ENCODE measurements around the gene SH3BP5L.

SH3BP5L gene

GRCh38 chr1:248818505-248819374 lies 7.0 kb downstream of the SH3BP5L start:
- H4K5ac ChIP-seq (ENCODE audit: low read length) = no peak overlapping the region
- H3K4me3 ChIP-seq (ENCODE audit: low read length) = no peak overlapping the region
- H3K23ac ChIP-seq (ENCODE audit: low read length) = no peak overlapping the region
- H2BK120ac ChIP-seq (ENCODE audit: low read depth, low read length) = no peak overlapping the region
- H2BK5ac ChIP-seq (ENCODE audit: low read length) = no peak overlapping the region
- peaks cover 7% of the 10 kb centered on the region for H3K36me3 ChIP-seq (ENCODE audit: control insufficient read depth, insufficient read depth, low read length)
- no peak overlapping the region for H2AK5ac ChIP-seq (ENCODE audit: low read length)
- H2BK15ac ChIP-seq (replicated peaks; ENCODE audit: low read depth) = no peak overlapping the region
- no peak overlapping the region for H3K4me2 ChIP-seq (ENCODE audit: low read length)
- H3K79me2 ChIP-seq (ENCODE audit: control insufficient read depth, insufficient read depth, low read length) = peaks cover 21% of the 10 kb centered on the region
- no CpG with 5 or more reads among the region's 5 CpGs for WGBS (ENCODE audit: extremely low coverage, insufficient coverage, low lambda C conversion rate)
- no peak overlapping the region for H3K56ac ChIP-seq (ENCODE audit: low read length)
- no peak overlapping the region for H3K18ac ChIP-seq (ENCODE audit: low read length)
- no peaks in the 10 kb centered on the region for H3K27me3 ChIP-seq (ENCODE audit: insufficient read depth, low read length, poor library complexity)
- no peak overlapping the region for H4K8ac ChIP-seq (ENCODE audit: low read depth, low read length)
- H3K9ac ChIP-seq (ENCODE audit: low read length) = no peak overlapping the region
- no peaks in the 10 kb centered on the region for H3K4me1 ChIP-seq (ENCODE audit: control insufficient read depth, low read depth, low read length)
- H3K27ac ChIP-seq (ENCODE audit: low read depth, low read length) = no peak overlapping the region
- H3K4ac ChIP-seq (ENCODE audit: low read depth, low read length) = no peak overlapping the region
- no peak for DNase-seq
- H3K79me1 ChIP-seq (ENCODE audit: low read length) = peaks cover 28% of the 10 kb centered on the region

GRCh38 chr1:248817065-248817464 lies 8.7 kb downstream of the SH3BP5L start:
- Histone ChIP-seq H3K56ac (ENCODE audit: low read length) (no peak overlapping the region), H4K5ac (ENCODE audit: low read length) (no peak overlapping the region), H2BK15ac (replicated peaks; ENCODE audit: low read depth) (no peak overlapping the region), H4K8ac (ENCODE audit: low read depth, low read length) (no peak overlapping the region), H2BK120ac (ENCODE audit: low read depth, low read length) (no peak overlapping the region), H3K4ac (ENCODE audit: low read depth, low read length) (no peak overlapping the region), H2BK5ac (ENCODE audit: low read length) (no peak overlapping the region), H3K79me2 (ENCODE audit: control insufficient read depth, insufficient read depth, low read length) (peaks cover 11% of the 10 kb centered on the region), H2AK5ac (ENCODE audit: low read length) (no peak overlapping the region), H3K36me3 (ENCODE audit: control insufficient read depth, insufficient read depth, low read length) (peaks cover 11% of the 10 kb centered on the region), H3K9ac (ENCODE audit: low read length) (no peak overlapping the region), H3K4me2 (ENCODE audit: low read length) (no peak overlapping the region), H3K4me1 (ENCODE audit: control insufficient read depth, low read depth, low read length) (no peaks in the 10 kb centered on the region), H3K4me3 (ENCODE audit: low read length) (no peak overlapping the region), H3K18ac (ENCODE audit: low read length) (no peak overlapping the region), H3K27me3 (ENCODE audit: insufficient read depth, low read length, poor library complexity) (no peaks in the 10 kb centered on the region), H3K23ac (ENCODE audit: low read length) (no peak overlapping the region), H3K27ac (ENCODE audit: low read depth, low read length) (no peak overlapping the region), H3K79me1 (ENCODE audit: low read length) (peaks cover 18% of the 10 kb centered on the region)
- DNase-seq = no peak
- WGBS (ENCODE audit: extremely low coverage, insufficient coverage, low lambda C conversion rate) = no CpG with 5 or more reads among the region's 6 CpGs

- no peaks in the 10 kb centered on the region for H3K27me3 ChIP-seq (ENCODE audit: insufficient read depth, low read length, poor library complexity)
- peaks cover 6% of the 10 kb centered on the region for H3K79me2 ChIP-seq (ENCODE audit: control insufficient read depth, insufficient read depth, low read length)
- H3K4ac ChIP-seq (ENCODE audit: low read depth, low read length) = no peak overlapping the region
- no peaks in the 10 kb centered on the region for H3K4me1 ChIP-seq (ENCODE audit: control insufficient read depth, low read depth, low read length)
- no peak overlapping the region for H3K4me3 ChIP-seq (ENCODE audit: low read length)
- no peak overlapping the region for H3K23ac ChIP-seq (ENCODE audit: low read length)
- no peak overlapping the region for H3K56ac ChIP-seq (ENCODE audit: low read length)
- H3K4me2 ChIP-seq (ENCODE audit: low read length) = no peak overlapping the region
- H3K79me1 ChIP-seq (ENCODE audit: low read length) = peaks cover 12% of the 10 kb centered on the region
- DNase-seq = no peak
- no peak overlapping the region for H3K27ac ChIP-seq (ENCODE audit: low read depth, low read length)
- no peak overlapping the region for H2BK5ac ChIP-seq (ENCODE audit: low read length)
- no peak overlapping the region for H3K18ac ChIP-seq (ENCODE audit: low read length)
- H2BK120ac ChIP-seq (ENCODE audit: low read depth, low read length) = no peak overlapping the region
- H2BK15ac ChIP-seq (replicated peaks; ENCODE audit: low read depth) = no peak overlapping the region
- no peak overlapping the region for H4K8ac ChIP-seq (ENCODE audit: low read depth, low read length)
- H3K36me3 ChIP-seq (ENCODE audit: control insufficient read depth, insufficient read depth, low read length) = peaks cover 11% of the 10 kb centered on the region
- no CpG with 5 or more reads among the region's 13 CpGs for WGBS (ENCODE audit: extremely low coverage, insufficient coverage, low lambda C conversion rate)
- no peak overlapping the region for H4K5ac ChIP-seq (ENCODE audit: low read length)
- H2AK5ac ChIP-seq (ENCODE audit: low read length) = no peak overlapping the region
- no peak overlapping the region for H3K9ac ChIP-seq (ENCODE audit: low read length)
Observed at GRCh38 chr1:248816042-248816851, 9.5 kb downstream of the SH3BP5L start.

- H3K4me1 ChIP-seq (ENCODE audit: control insufficient read depth, low read depth, low read length) = no peaks in the 10 kb centered on the region
- H3K23ac ChIP-seq (ENCODE audit: low read length) = no peak overlapping the region
- H2BK120ac ChIP-seq (ENCODE audit: low read depth, low read length) = no peak overlapping the region
- H3K18ac ChIP-seq (ENCODE audit: low read length) = no peak overlapping the region
- H3K9ac ChIP-seq (ENCODE audit: low read length) = no peak overlapping the region
- H3K4ac ChIP-seq (ENCODE audit: low read depth, low read length) = no peak overlapping the region
- H2BK15ac ChIP-seq (replicated peaks; ENCODE audit: low read depth) = no peak overlapping the region
- no peak overlapping the region for H4K5ac ChIP-seq (ENCODE audit: low read length)
- peaks cover 6% of the 10 kb centered on the region for H3K79me2 ChIP-seq (ENCODE audit: control insufficient read depth, insufficient read depth, low read length)
- no peak overlapping the region for H4K8ac ChIP-seq (ENCODE audit: low read depth, low read length)
- no peak overlapping the region for H2BK5ac ChIP-seq (ENCODE audit: low read length)
- peaks cover 12% of the 10 kb centered on the region for H3K79me1 ChIP-seq (ENCODE audit: low read length)
- H3K36me3 ChIP-seq (ENCODE audit: control insufficient read depth, insufficient read depth, low read length) = peaks cover 14% of the 10 kb centered on the region
- no peak overlapping the region for H3K4me2 ChIP-seq (ENCODE audit: low read length)
- no peak overlapping the region for H3K56ac ChIP-seq (ENCODE audit: low read length)
- no peaks in the 10 kb centered on the region for H3K27me3 ChIP-seq (ENCODE audit: insufficient read depth, low read length, poor library complexity)
- H3K4me3 ChIP-seq (ENCODE audit: low read length) = no peak overlapping the region
- DNase-seq = no peak
- no peak overlapping the region for H2AK5ac ChIP-seq (ENCODE audit: low read length)
- no peak overlapping the region for H3K27ac ChIP-seq (ENCODE audit: low read depth, low read length)
- no CpG with 5 or more reads among the region's 10 CpGs for WGBS (ENCODE audit: extremely low coverage, insufficient coverage, low lambda C conversion rate)
Observed at GRCh38 chr1:248815407-248816034, 10.2 kb downstream of the SH3BP5L start.

GRCh38 chr1:248814351-248814750 lies 11.4 kb downstream of the SH3BP5L start:
- no peak overlapping the region for H3K4me3 ChIP-seq (ENCODE audit: low read length)
- H3K36me3 ChIP-seq (ENCODE audit: control insufficient read depth, insufficient read depth, low read length) = peaks cover 11% of the 10 kb centered on the region
- H3K23ac ChIP-seq (ENCODE audit: low read length) = no peak overlapping the region
- no peak overlapping the region for H2BK120ac ChIP-seq (ENCODE audit: low read depth, low read length)
- H2BK15ac ChIP-seq (replicated peaks; ENCODE audit: low read depth) = no peak overlapping the region
- no peaks in the 10 kb centered on the region for H3K27me3 ChIP-seq (ENCODE audit: insufficient read depth, low read length, poor library complexity)
- H3K4me1 ChIP-seq (ENCODE audit: control insufficient read depth, low read depth, low read length) = no peaks in the 10 kb centered on the region
- H3K27ac ChIP-seq (ENCODE audit: low read depth, low read length) = no peak overlapping the region
- WGBS (ENCODE audit: extremely low coverage, insufficient coverage, low lambda C conversion rate) = no CpG with 5 or more reads among the region's 16 CpGs
- no peak overlapping the region for H2BK5ac ChIP-seq (ENCODE audit: low read length)
- no peak overlapping the region for H3K4ac ChIP-seq (ENCODE audit: low read depth, low read length)
- H3K4me2 ChIP-seq (ENCODE audit: low read length) = no peak overlapping the region
- no peak overlapping the region for H3K9ac ChIP-seq (ENCODE audit: low read length)
- peaks cover 4% of the 10 kb centered on the region for H3K79me2 ChIP-seq (ENCODE audit: control insufficient read depth, insufficient read depth, low read length)
- H4K8ac ChIP-seq (ENCODE audit: low read depth, low read length) = no peak overlapping the region
- no peak overlapping the region for H2AK5ac ChIP-seq (ENCODE audit: low read length)
- no peak overlapping the region for H4K5ac ChIP-seq (ENCODE audit: low read length)
- H3K56ac ChIP-seq (ENCODE audit: low read length) = no peak overlapping the region
- H3K18ac ChIP-seq (ENCODE audit: low read length) = no peak overlapping the region
- no peak for DNase-seq
- H3K79me1 ChIP-seq (ENCODE audit: low read length) = peaks cover 7% of the 10 kb centered on the region

Data from mesendoderm (in vitro differentiated cells).